IMR-90 (cell line): ENCODE data around the gene ZFP36L1. TPM values are rescaled to one million over a fixed set of nuclear protein-coding genes. Genes with fewer than 3 reads are reported as not detected.

Experiments used
- ATAC-seq: fragments of 200-7000 bp; cut with Tn5 transposase; 2 replicates; pipeline ENCODE4 v1.9.1; 2020; ENCODE audit warnings: low read depth, mild to moderate bottlenecking, moderate library complexity
- BruUV-seq: library from RNA; stranded (reverse); fragments of 400-500 nt; replicated peaks from 2 replicates; lab custom pipeline; 2021; lab: Mats Ljungman, UMichigan
- CTCF ChIA-PET: fragments of 300-600 bp; formaldehyde crosslinking; extraction: SDS; loops from one replicate; lab custom pipeline; 2021; ENCODE audit warnings: antibody characterized with exemption; lab: Yijun Ruan, JAX
- POLR2A ChIA-PET: fragments of 300-600 bp; sonication (Branson Sonifier 250); formaldehyde crosslinking; loops from one replicate; lab custom pipeline; 2022; ENCODE audit warnings: antibody characterized with exemption; ENCODE audit not compliant: unreplicated experiment; lab: Charles Lee
- DNase-seq: peaks from one replicate; pipeline ENCODE4 v3.0.0; 2013
- H2AFZ ChIP-seq: replicated peaks from 2 replicates; pipeline ENCODE3; 2013; ENCODE audit warnings: low read length, mild to moderate bottlenecking; ENCODE audit not compliant: poor library complexity
- H2AK5ac ChIP-seq: 2 replicates; pipeline ENCODE4 v1.6.1; 2013; ENCODE audit warnings: low read depth, low read length, inconsistent platforms
- H2AK9ac ChIP-seq: replicated peaks from 2 replicates; pipeline ENCODE3; 2013; ENCODE audit warnings: mild to moderate bottlenecking, low read depth, low read length, moderate library complexity; ENCODE audit not compliant: poor library complexity
- H2BK120ac ChIP-seq: 2 replicates; pipeline ENCODE4 v1.6.1; 2013; ENCODE audit warnings: low read depth, low read length, inconsistent platforms
- H2BK15ac ChIP-seq: 3 replicates; pipeline ENCODE4 v1.6.1; 2013; ENCODE audit warnings: low read depth, low read length, inconsistent platforms
- H2BK20ac ChIP-seq: 2 replicates; pipeline ENCODE4 v1.6.1; 2013; ENCODE audit warnings: low read depth, mild to moderate bottlenecking, inconsistent platforms, low read length, moderate library complexity
- H2BK5ac ChIP-seq: 2 replicates; pipeline ENCODE4 v1.6.1; 2013; ENCODE audit warnings: mild to moderate bottlenecking, low read depth, low read length, inconsistent platforms; ENCODE audit not compliant: poor library complexity, severe bottlenecking
- H3K14ac ChIP-seq: replicated peaks from 2 replicates; pipeline ENCODE4 v1.6.1; 2013; ENCODE audit warnings: low read depth, low read length, inconsistent platforms
- H3K18ac ChIP-seq: 2 replicates; pipeline ENCODE4 v1.6.1; 2013; ENCODE audit warnings: low read depth, low read length, control low read depth
- H3K23ac ChIP-seq: 2 replicates; pipeline ENCODE4 v1.6.1; 2013; ENCODE audit warnings: low read depth, low read length, inconsistent platforms
- H3K27ac ChIP-seq: 2 replicates; pipeline ENCODE4 v1.5.1; 2013; ENCODE audit warnings: mild to moderate bottlenecking, control low read depth, low read length; ENCODE audit not compliant: insufficient read depth
- H3K27me3 ChIP-seq: 2 replicates; pipeline ENCODE4 v1.6.1; 2013; ENCODE audit warnings: low read length; ENCODE audit not compliant: control insufficient read depth, insufficient read depth
- H3K36me3 ChIP-seq: 2 replicates; pipeline ENCODE4 v1.6.1; 2013; ENCODE audit warnings: low read length, mixed read lengths; ENCODE audit not compliant: control insufficient read depth, insufficient read depth
- H3K4ac ChIP-seq: 2 replicates; pipeline ENCODE4 v1.6.1; 2013; ENCODE audit warnings: low read depth, low read length, inconsistent platforms
- H3K4me1 ChIP-seq: 2 replicates; pipeline ENCODE4 v1.6.1; 2013; ENCODE audit warnings: low read length, mixed read lengths; ENCODE audit not compliant: control insufficient read depth, insufficient read depth
- H3K4me2 ChIP-seq: 2 replicates; pipeline ENCODE4 v1.6.1; 2013; ENCODE audit warnings: low read depth, mild to moderate bottlenecking, control low read depth, low read length, moderate library complexity
- H3K4me3 ChIP-seq: 2 replicates; pipeline ENCODE4 v1.5.1; 2013; ENCODE audit warnings: low read depth, mild to moderate bottlenecking, control low read depth, low read length, moderate library complexity; ENCODE audit not compliant: insufficient read depth
- H3K56ac ChIP-seq: 2 replicates; pipeline ENCODE4 v1.6.1; 2013; ENCODE audit warnings: low read length, inconsistent platforms; ENCODE audit not compliant: insufficient read depth; ENCODE audit errors: extremely low read depth
- H3K79me1 ChIP-seq, 2 experiments: 2 replicates each; pipeline ENCODE4 v1.6.1; 2013; ENCODE audit warnings: low read length in 2 of 2, inconsistent platforms in 1 of 2, low read depth in 1 of 2
- H3K9ac ChIP-seq: 2 replicates; pipeline ENCODE4 v1.6.1; 2013; ENCODE audit warnings: low read depth, low read length, control low read depth
- H3K9me1 ChIP-seq: 2 replicates; pipeline ENCODE4 v1.6.1; 2013; ENCODE audit warnings: low read length, inconsistent platforms; ENCODE audit not compliant: insufficient read depth
- H3K9me3 ChIP-seq: 2 replicates; pipeline ENCODE4 v1.6.1; 2013; ENCODE audit warnings: low read length; ENCODE audit not compliant: control insufficient read depth, insufficient read depth
- H4K20me1 ChIP-seq: 2 replicates; pipeline ENCODE4 v1.6.1; 2013; ENCODE audit warnings: low read length, inconsistent platforms; ENCODE audit not compliant: insufficient read depth
- H4K5ac ChIP-seq: 2 replicates; pipeline ENCODE4 v1.6.1; 2013; ENCODE audit warnings: mild to moderate bottlenecking, low read depth, low read length, control low read depth
- H4K8ac ChIP-seq, 2 experiments: 2 replicates each; pipeline ENCODE4 v1.6.1; 2013; ENCODE audit warnings: low read depth in 2 of 2, low read length in 2 of 2, control low read depth in 1 of 2, inconsistent platforms in 1 of 2
- H4K91ac ChIP-seq: 2 replicates; pipeline ENCODE4 v1.6.1; 2013; ENCODE audit warnings: low read depth, low read length, inconsistent platforms; ENCODE audit not compliant: insufficient read depth
- FOS ChIP-seq: fragments of 150-350 bp; IDR thresholded peaks from 2 replicates; pipeline ENCODE4 v1.6.1; 2016; ENCODE audit warnings: low read depth, low read length
- MXI1 ChIP-seq: IDR thresholded peaks from 2 replicates; pipeline ENCODE4 v1.6.1; 2012; ENCODE audit warnings: low read depth, mild to moderate bottlenecking, low read length, moderate library complexity, borderline replicate concordance
- WGBS, 2 experiments: methylation state at CpG; one replicate each; pipeline versions ENCODE4 v1.1.5 to v1.1.7; 2013; ENCODE audit warnings: missing lambda C conversion rate in 2 of 2; ENCODE audit not compliant: insufficient read length in 1 of 2; ENCODE audit errors: extremely low coverage in 2 of 2; 5-methylcytosine and 5-hydroxymethylcytosine counted together
- dilution Hi-C: fragments of 300-500 bp; cut with HindIII; formaldehyde crosslinking; loops from one replicate; pipeline ENCODE4 v1.14.3; 2018; ENCODE audit warnings: low sequenced_read_pairs; ENCODE audit not compliant: unreplicated experiment
- in situ Hi-C: fragments of 300-500 bp; cut with MboI; formaldehyde crosslinking; loops from 3 replicates; pipeline ENCODE4 v1.14.3; 2019; ENCODE audit warnings: low sequenced_read_pairs, inconsistent platforms, mixed read lengths
- intact Hi-C: fragments of 100-400 bp; cut with micrococcal nuclease; formaldehyde crosslinking; loops from 2 replicates; pipeline ENCODE4 v1.10.0; 2022
- polyA plus RNA-seq, 3 experiments: library from polyadenylated mRNA; depleted of rRNA; stranded (reverse); fragments of >200 nt; gene quantifications; 2 replicates each; pipeline ENCODE4 v1.2.3, GENCODE V29; 2012; ENCODE audit warnings: low replicate concordance in 1 of 3
- total RNA-seq: library from RNA; depleted of rRNA; stranded (reverse); fragments of >200 nt; gene quantifications from 2 replicates; pipeline ENCODE4 v1.2.3, GENCODE V29; 2012
- TF ChIP-seq, protein P1 (sequence below): conservative IDR thresholded peaks from 2 replicates; pipeline ENCODE4 v1.5.1; 2012; ENCODE audit warnings: mild to moderate bottlenecking, low read depth, low read length, improper control_type of control experiment

The ZFP36L1 gene
- total and polyA plus RNA-seq, 2 of the 4 experiments (the other 2 are of a cell fraction), result 6.5 to 140 TPM

DNA sequence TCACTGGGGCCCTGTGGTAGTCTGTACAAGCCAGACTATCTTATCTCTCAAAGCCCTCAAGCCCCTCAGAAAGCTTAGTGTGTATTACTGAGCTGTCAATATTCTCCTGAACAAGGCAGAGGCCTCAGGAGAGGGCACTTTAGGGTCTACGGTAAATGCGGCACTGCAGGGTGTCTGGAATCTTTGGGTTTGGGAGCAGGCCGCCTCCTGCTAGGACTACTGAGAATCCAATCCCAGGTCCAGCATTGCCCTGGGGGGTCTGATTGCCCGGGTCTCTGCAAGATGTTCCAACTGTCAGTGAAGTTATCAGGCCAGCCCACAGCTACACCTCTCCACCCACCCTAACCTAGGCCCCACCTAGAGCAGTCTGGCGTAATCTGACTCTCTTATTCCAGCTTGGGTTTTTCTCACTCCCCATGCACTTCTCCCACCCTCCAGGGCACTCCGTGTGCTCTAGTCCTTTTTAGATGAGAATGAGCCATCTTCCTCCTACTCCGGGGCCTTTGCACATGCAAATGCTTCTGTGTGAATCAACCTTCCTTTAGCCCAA, 4.3 kb upstream of the ZFP36L1 start (continued):
- TF ChIP-seq, protein P1, sequence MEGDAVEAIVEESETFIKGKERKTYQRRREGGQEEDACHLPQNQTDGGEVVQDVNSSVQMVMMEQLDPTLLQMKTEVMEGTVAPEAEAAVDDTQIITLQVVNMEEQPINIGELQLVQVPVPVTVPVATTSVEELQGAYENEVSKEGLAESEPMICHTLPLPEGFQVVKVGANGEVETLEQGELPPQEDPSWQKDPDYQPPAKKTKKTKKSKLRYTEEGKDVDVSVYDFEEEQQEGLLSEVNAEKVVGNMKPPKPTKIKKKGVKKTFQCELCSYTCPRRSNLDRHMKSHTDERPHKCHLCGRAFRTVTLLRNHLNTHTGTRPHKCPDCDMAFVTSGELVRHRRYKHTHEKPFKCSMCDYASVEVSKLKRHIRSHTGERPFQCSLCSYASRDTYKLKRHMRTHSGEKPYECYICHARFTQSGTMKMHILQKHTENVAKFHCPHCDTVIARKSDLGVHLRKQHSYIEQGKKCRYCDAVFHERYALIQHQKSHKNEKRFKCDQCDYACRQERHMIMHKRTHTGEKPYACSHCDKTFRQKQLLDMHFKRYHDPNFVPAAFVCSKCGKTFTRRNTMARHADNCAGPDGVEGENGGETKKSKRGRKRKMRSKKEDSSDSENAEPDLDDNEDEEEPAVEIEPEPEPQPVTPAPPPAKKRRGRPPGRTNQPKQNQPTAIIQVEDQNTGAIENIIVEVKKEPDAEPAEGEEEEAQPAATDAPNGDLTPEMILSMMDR, result no peak

DNA sequence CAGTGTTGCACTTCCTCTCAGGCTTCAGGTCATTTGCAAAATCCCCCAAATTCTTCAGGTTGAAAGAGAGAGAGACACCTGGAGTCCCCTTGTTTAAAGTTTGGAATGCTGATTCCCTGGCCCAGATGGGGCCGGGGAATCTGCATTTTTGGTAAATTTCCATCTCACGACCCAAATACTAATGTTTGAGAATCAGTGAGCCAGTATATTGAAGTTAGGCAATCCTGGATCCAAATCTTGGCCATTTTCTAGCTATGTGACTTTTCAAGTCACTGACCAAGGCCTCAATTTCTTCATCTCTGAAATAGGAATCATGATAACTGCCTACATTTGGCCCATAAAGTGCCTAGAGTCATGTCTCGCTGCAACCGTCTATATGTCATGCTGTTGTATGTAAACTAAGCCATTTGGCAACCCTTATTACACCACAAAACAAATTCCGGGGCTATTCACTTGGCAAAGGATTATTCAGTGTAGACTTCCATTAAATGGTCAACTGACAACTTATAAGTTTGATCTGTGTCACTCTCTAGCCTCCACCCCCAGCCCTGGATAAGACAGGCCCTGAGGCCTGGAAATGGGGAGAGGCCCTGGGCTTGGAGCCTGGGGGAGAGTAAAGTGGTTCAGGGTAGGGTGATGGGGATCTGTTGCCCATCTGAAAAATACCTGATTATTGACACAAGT, 3.7 kb upstream of the ZFP36L1 start:
- Histone ChIP-seq H3K23ac (peak overlapping the region; percentile 93), H4K8ac (peak overlapping the region; percentile 82 to 97), H4K20me1 (peaks cover 13% of the 10 kb centered on the region), H4K5ac (peak overlapping the region; percentile 51), H2BK20ac (peak overlapping the region; percentile 88), H3K79me1 (peaks cover 4 to 17% of the 10 kb centered on the region in 2 experiments; a peak in 1 of 4 replicates), H2AFZ (peak overlapping the region; percentile 94), H3K18ac (peak overlapping the region; percentile 71), H4K91ac (peak overlapping the region; percentile 81), H3K4me2 (peak overlapping the region; percentile 70), H2BK120ac (peak overlapping the region; percentile 96), H3K27ac (peak overlapping the region; percentile 98), H3K9me1 (peaks cover 7% of the 10 kb centered on the region; the same call in 1 of the 2 replicates), H3K9me3 (peaks cover 2% of the 10 kb centered on the region; the same call in 1 of the 2 replicates), H3K4ac (peak overlapping the region; percentile 97), H3K14ac (peak overlapping the region; percentile 93), H2BK15ac (peak overlapping the region; percentile 45; the same call in 2 of the 3 replicates), H3K9ac (peak overlapping the region; percentile 91), H2AK9ac (peak overlapping the region; percentile 98), H3K56ac (peak overlapping the region; percentile 33; the same call in 1 of the 2 replicates), H3K4me1 (peaks cover 16% of the 10 kb centered on the region), H3K27me3 (no peaks in the 10 kb centered on the region), H2AK5ac (peak overlapping the region; percentile 74), H3K36me3 (peaks cover 2% of the 10 kb centered on the region; the same call in 1 of the 2 replicates), H3K4me3 (peak overlapping the region; percentile 72), H2BK5ac (peak overlapping the region; percentile 78)
- no peak for DNase-seq
- no TSS peak for BruUV-seq
- POLR2A ChIA-PET, result interaction anchor here (0.6 to 2.9 kb wide), 5 partner anchors 10 to 205 kb away, joined by 3 to 16 read pairs (median 4); no protein-coding TSS in a partner anchor
- no CpG with 5 or more reads among the region's 5 CpGs for WGBS, 2 experiments
- TF ChIP-seq FOS, result 0 out of 2 replicates have a peak, but pooled peaks have one; percentile 18
- TF ChIP-seq MXI1, result no peak
- dilution Hi-C loops (no loop called here), in situ Hi-C loops (no loop called here), intact Hi-C loops (loop anchor here (10.0 kb wide), 2 partner anchors 332 to 652 kb away; no protein-coding TSS in a partner anchor)
- CTCF ChIA-PET, result interaction anchor here (0.6 kb wide), 1 partner anchor 490 kb away, joined by 4 read pairs; no protein-coding TSS in a partner anchor
- ATAC-seq, result no peak
